Upper lobe of left lung (tissue), 4 donors: Measurements from ENCODE around the gene MAN1C1.

Experiments
- EP300 ChIP-seq, 4 donors: sonication (generic); formaldehyde crosslinking; IDR thresholded peaks; one replicate each; pipeline ENCODE4 v1.5.1; 2017; ENCODE audit warnings: antibody characterized with exemption in 4 of 4, control low read depth in 2 of 4
- POLR2AphosphoS5 ChIP-seq, 2 donors: sonication (generic); formaldehyde crosslinking; IDR thresholded peaks; one replicate each; pipeline ENCODE4 v1.5.1; 2017; ENCODE audit warnings: antibody characterized with exemption in 2 of 2

DNA sequence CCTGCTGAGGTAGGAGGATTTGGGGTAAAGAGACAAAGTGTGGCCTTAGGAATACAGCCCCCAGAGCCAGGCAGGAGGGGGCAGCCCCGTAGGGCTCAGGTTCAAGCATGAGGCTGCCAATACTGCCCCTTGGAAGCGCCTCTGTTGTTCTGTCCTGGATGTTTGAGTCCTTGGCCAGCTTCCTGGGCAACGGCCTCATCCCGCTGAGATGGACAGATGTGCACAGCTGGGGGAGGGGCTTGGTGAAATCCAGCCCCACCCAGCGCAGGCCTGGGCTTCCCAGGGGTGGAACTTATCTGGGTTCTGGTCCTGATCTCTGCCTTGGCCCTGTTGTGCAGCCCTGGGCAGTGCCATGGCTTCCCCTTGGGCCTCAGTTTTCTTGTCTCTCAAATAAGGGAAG is 34.8 kb upstream of the MAN1C1 start:
- no peak for TF ChIP-seq POLR2AphosphoS5 (IDR thresholded peaks at IDR 0.05)
- no peak for TF ChIP-seq EP300 (IDR thresholded peaks at IDR 0.05)
